Erythroblast (primary cell): Measurements from ENCODE around the gene GABRB1.

ENCODE experiments used
- GATA1 ChIP-seq: IDR thresholded peaks from 2 replicates; pipeline ENCODE4 v1.6.1; 2011; ENCODE audit warnings: low read depth, mild to moderate bottlenecking, control low read depth, low read length, moderate library complexity
- POLR2A ChIP-seq: IDR thresholded peaks from 2 replicates; pipeline ENCODE4 v1.6.1; 2011; ENCODE audit warnings: mild to moderate bottlenecking, low read length

DNA sequence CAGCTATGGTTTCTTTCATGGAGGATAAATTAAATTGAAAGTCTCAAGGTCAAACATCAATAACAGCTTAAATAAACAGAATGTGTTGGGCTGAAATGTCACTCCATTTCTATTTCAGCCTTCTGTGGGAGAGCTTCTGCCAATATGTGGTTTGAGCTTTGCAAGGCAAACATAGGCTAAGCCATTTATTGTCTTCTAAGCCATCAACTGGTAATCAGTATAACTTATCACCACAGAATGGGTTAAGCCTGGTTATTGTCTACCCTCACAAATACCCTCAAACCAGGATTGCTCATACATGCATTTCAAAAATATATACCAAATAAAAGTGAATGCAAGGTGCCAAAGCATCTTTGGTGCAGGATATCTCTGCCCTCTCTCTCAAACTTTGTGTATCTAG is 52.7 kb downstream of the GABRB1 start:
- TF ChIP-seq POLR2A (no peak), GATA1 (no peak)
